ENCODE results near the gene MIB1. TPM values are rescaled to one million over a fixed set of nuclear protein-coding genes. Genes with fewer than 3 reads are reported as not detected.
"Not testable (repeated sequence)": the region's sequence is repeated elsewhere in the genome, so short reads cannot be mapped to it uniquely, and the experiment has no call there.

The MIB1 gene
- total RNA-seq, 2 experiments from 2014 or later = 34.6 to 37.4 TPM

- intact Hi-C loops (cut with micrococcal nuclease) = no loop called here
- no peak for ATAC-seq
- TF ChIP-seq CTCF (IDR thresholded peaks at IDR 0.05) = no peak
- Mint-ChIP-seq H3K27me3 (no peaks in the 10 kb centered on the region), H3K4me1 (ENCODE audit: low read depth) (no peaks in the 10 kb centered on the region), H3K36me3 (ENCODE audit: low read depth) (peaks cover 26% of the 10 kb centered on the region), H3K9me3 (no peaks in the 10 kb centered on the region), H3K4me3 (no peak overlapping the region), H3K27ac (no peak overlapping the region)
- no peak for DNase-seq
- POLR2A ChIA-PET = no interaction called here
- CTCF ChIA-PET = no interaction called here
Observed at GRCh38 chr18:21777814-21778213, 37.2 kb downstream of the MIB1 start.

GRCh38 chr18:21786526-21786925 is 45.9 kb downstream of the MIB1 start:
- H3K27ac Mint-ChIP-seq = no peak overlapping the region
- ChIA-PET POLR2A (no interaction called here), CTCF (interaction anchor here (0.7 kb wide), 1 partner anchor 999 kb away, joined by 3 read pairs; no protein-coding TSS in a partner anchor)
- H3K36me3 Mint-ChIP-seq (ENCODE audit: low read depth) = peaks cover 58% of the 10 kb centered on the region
- no peak overlapping the region for H3K4me3 Mint-ChIP-seq
- no peak for TF ChIP-seq CTCF (IDR thresholded peaks at IDR 0.05)
- no peaks in the 10 kb centered on the region for H3K27me3 Mint-ChIP-seq
- H3K4me1 Mint-ChIP-seq (ENCODE audit: low read depth) = no peaks in the 10 kb centered on the region
- H3K9me3 Mint-ChIP-seq = peaks cover 12% of the 10 kb centered on the region
- DNase-seq (no peak), ATAC-seq (no peak)
- intact Hi-C loops (cut with micrococcal nuclease) = no loop called here

- ATAC-seq; H3K4me3 Mint-ChIP-seq; DNase-seq; H3K27ac Mint-ChIP-seq; POLR2A ChIA-PET; H3K9me3 Mint-ChIP-seq; H3K4me1 Mint-ChIP-seq (ENCODE audit: low read depth); H3K27me3 Mint-ChIP-seq; intact Hi-C loops (cut with micrococcal nuclease): not testable (repeated sequence)
- CTCF ChIA-PET = interaction anchor here (0.6 kb wide), 1 partner anchor 23 kb away, joined by 3 read pairs; no protein-coding TSS in a partner anchor
- H3K36me3 Mint-ChIP-seq (ENCODE audit: low read depth) = peaks cover 10% of the 10 kb centered on the region
Observed at GRCh38 chr18:21796089-21796488, 55.5 kb downstream of the MIB1 start.

- no peak overlapping the region for H3K27ac Mint-ChIP-seq
- intact Hi-C loops (cut with micrococcal nuclease) = no loop called here
Observed at GRCh38 chr18:21798126-21798525, 57.5 kb downstream of the MIB1 start.

GRCh38 chr18:21799721-21800120 is 59.1 kb downstream of the MIB1 start:
- Mint-ChIP-seq H3K36me3 (ENCODE audit: low read depth) (peaks cover 19% of the 10 kb centered on the region), H3K4me1 (ENCODE audit: low read depth) (no peaks in the 10 kb centered on the region), H3K9me3 (no peaks in the 10 kb centered on the region), H3K27ac (no peak overlapping the region), H3K4me3 (no peak overlapping the region), H3K27me3 (no peaks in the 10 kb centered on the region)
- intact Hi-C loops (cut with micrococcal nuclease) = no loop called here
- no peak for DNase-seq
- CTCF ChIA-PET = interaction anchor here (1.0 to 1.3 kb wide), 2 partner anchors 21 to 51 kb away, joined by 3 to 4 read pairs; no protein-coding TSS in a partner anchor
- TF ChIP-seq CTCF (IDR thresholded peaks at IDR 0.05) = no peak
- POLR2A ChIA-PET = no interaction called here
- ATAC-seq = no peak

More at GRCh38 chr18:21798126-21798525, 57.5 kb downstream of the MIB1 start:
- no peaks in the 10 kb centered on the region for H3K27me3 Mint-ChIP-seq
- ATAC-seq (no peak), DNase-seq (no peak)
- no peaks in the 10 kb centered on the region for H3K9me3 Mint-ChIP-seq
- no peak overlapping the region for H3K4me3 Mint-ChIP-seq
- H3K4me1 Mint-ChIP-seq (ENCODE audit: low read depth) = no peaks in the 10 kb centered on the region
- ChIA-PET POLR2A (no interaction called here), CTCF (no interaction called here)
- no peak for TF ChIP-seq CTCF (IDR thresholded peaks at IDR 0.05)
- H3K36me3 Mint-ChIP-seq (ENCODE audit: low read depth) = peaks cover 14% of the 10 kb centered on the region

GRCh38 chr18:21803495-21803894 is 62.9 kb downstream of the MIB1 start:
- no peaks in the 10 kb centered on the region for H3K27me3 Mint-ChIP-seq
- peaks cover 29% of the 10 kb centered on the region for H3K36me3 Mint-ChIP-seq (ENCODE audit: low read depth)

More at GRCh38 chr18:21803495-21803894, 62.9 kb downstream of the MIB1 start:
- Mint-ChIP-seq H3K27ac (no peak overlapping the region), H3K4me3 (no peak overlapping the region), H3K9me3 (peaks cover 2% of the 10 kb centered on the region), H3K4me1 (ENCODE audit: low read depth) (no peaks in the 10 kb centered on the region)
- ChIA-PET POLR2A (no interaction called here), CTCF (interaction anchor here (1.0 kb wide), 1 partner anchor 16 kb away, joined by 3 read pairs; no protein-coding TSS in a partner anchor)
- intact Hi-C loops (cut with micrococcal nuclease) = no loop called here
- DNase-seq (no peak), ATAC-seq (no peak)
- TF ChIP-seq CTCF (IDR thresholded peaks at IDR 0.05) = no peak

Data from activated CD8-positive, alpha-beta T cell treated with anti-CD3 and anti-CD28 coated beads for 36 hours (primary cell).